Measurements from ENCODE around the gene SLC5A3. TPM values are rescaled to one million over a fixed set of nuclear protein-coding genes. Genes with fewer than 3 reads are reported as not detected.

SLC5A3 gene
- total RNA-seq = 22.7 and 23.3 TPM in 2 replicates
- long read RNA-seq, full-length matches to known transcripts = 21 of 21 reads
- long read RNA-seq, partial matches to known transcripts = 0 of 21 reads
- long read RNA-seq, other reads (novel, unspliced or antisense) = 0 of 21 reads

- H3K27me3 Mint-ChIP-seq = peaks cover 12% of the 10 kb centered on the region
- peaks cover 6% of the 10 kb centered on the region for H3K36me3 Mint-ChIP-seq (ENCODE audit: insufficient read depth)
- DNase-seq (ENCODE audit: low spot score, unreplicated experiment) = peak; percentile 84
- H3K27ac Mint-ChIP-seq = peak within 1 kb of the TSS; percentile 98
- H3K9me3 Mint-ChIP-seq (ENCODE audit: low read depth) = no peaks in the 10 kb centered on the region
- peaks cover 25% of the 10 kb centered on the region for H3K4me1 Mint-ChIP-seq (ENCODE audit: low read depth)
- TF ChIP-seq, protein P1, sequence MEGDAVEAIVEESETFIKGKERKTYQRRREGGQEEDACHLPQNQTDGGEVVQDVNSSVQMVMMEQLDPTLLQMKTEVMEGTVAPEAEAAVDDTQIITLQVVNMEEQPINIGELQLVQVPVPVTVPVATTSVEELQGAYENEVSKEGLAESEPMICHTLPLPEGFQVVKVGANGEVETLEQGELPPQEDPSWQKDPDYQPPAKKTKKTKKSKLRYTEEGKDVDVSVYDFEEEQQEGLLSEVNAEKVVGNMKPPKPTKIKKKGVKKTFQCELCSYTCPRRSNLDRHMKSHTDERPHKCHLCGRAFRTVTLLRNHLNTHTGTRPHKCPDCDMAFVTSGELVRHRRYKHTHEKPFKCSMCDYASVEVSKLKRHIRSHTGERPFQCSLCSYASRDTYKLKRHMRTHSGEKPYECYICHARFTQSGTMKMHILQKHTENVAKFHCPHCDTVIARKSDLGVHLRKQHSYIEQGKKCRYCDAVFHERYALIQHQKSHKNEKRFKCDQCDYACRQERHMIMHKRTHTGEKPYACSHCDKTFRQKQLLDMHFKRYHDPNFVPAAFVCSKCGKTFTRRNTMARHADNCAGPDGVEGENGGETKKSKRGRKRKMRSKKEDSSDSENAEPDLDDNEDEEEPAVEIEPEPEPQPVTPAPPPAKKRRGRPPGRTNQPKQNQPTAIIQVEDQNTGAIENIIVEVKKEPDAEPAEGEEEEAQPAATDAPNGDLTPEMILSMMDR (IDR thresholded peaks at IDR 0.05; ENCODE audit: unreplicated experiment) = peak; percentile 24
- peak within 1 kb of the TSS; percentile 89 for H3K4me3 Mint-ChIP-seq (ENCODE audit: low read depth)
These were observed at the start of gene SLC5A3, which contains the start of gene MRPS6 for GRCh38 chr21:34073032-34073748. TSS of gene SLC5A3 (plus strand) at chr21:34073578. CDS start at chr21:34095199, 21,621 bp downstream. TSS of gene MRPS6 (plus strand) at chr21:34073578. CDS start at chr21:34073701, 123 bp downstream.

DNA sequence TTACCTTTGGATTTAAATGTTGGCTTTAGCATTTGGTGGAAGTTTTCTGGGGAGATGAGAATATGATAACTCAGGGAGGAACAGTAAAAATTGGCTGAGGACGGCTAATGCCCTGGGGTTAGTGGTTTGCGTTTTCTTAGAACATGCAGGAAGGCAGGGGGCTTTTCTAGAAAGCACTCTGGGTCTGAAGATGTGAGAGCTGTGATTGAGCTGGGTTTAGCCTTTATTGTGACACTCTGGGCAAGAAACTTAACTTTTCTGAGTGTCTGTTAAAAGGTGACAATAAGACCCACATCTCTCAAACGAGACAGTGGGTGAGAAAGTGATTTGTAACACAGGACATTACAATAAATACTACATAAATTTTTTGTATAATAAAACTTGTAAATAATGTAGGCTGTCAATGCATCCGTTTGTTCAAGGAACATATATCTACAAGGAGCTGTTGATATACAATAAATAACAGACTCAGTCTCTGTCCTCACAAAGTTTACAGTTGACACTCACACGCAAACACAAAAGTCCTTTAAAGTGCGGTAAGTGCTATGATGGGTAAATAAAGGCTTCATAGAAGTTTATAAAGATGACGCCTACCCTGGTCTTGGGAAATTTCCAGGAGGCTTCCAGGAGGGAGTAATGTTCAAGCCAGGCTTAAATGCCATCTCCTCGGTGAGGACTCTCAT, 49.5 kb upstream of the SLC5A3 start:
- Mint-ChIP-seq H3K36me3 (ENCODE audit: insufficient read depth) (no peaks in the 10 kb centered on the region), H3K4me1 (ENCODE audit: low read depth) (peaks cover 12% of the 10 kb centered on the region), H3K27ac (no peak overlapping the region), H3K9me3 (ENCODE audit: low read depth) (peaks cover 3% of the 10 kb centered on the region), H3K27me3 (no peaks in the 10 kb centered on the region), H3K4me3 (ENCODE audit: low read depth) (no peak overlapping the region)
- no peak for DNase-seq (ENCODE audit: low spot score, unreplicated experiment)
- TF ChIP-seq, protein P1 (IDR thresholded peaks at IDR 0.05; ENCODE audit: unreplicated experiment) = no peak

- Mint-ChIP-seq H3K4me3 (ENCODE audit: low read depth) (no peak overlapping the region), H3K27ac (no peak overlapping the region), H3K36me3 (ENCODE audit: insufficient read depth) (no peaks in the 10 kb centered on the region), H3K4me1 (ENCODE audit: low read depth) (peaks cover 12% of the 10 kb centered on the region), H3K27me3 (no peaks in the 10 kb centered on the region), H3K9me3 (ENCODE audit: low read depth) (peaks cover 3% of the 10 kb centered on the region)
- DNase-seq (ENCODE audit: low spot score, unreplicated experiment) = no peak
- TF ChIP-seq, protein P1 (IDR thresholded peaks at IDR 0.05; ENCODE audit: unreplicated experiment) = no peak
These were observed 49.0 kb upstream of the SLC5A3 start for GRCh38 chr21:34024374-34024693.

DNA sequence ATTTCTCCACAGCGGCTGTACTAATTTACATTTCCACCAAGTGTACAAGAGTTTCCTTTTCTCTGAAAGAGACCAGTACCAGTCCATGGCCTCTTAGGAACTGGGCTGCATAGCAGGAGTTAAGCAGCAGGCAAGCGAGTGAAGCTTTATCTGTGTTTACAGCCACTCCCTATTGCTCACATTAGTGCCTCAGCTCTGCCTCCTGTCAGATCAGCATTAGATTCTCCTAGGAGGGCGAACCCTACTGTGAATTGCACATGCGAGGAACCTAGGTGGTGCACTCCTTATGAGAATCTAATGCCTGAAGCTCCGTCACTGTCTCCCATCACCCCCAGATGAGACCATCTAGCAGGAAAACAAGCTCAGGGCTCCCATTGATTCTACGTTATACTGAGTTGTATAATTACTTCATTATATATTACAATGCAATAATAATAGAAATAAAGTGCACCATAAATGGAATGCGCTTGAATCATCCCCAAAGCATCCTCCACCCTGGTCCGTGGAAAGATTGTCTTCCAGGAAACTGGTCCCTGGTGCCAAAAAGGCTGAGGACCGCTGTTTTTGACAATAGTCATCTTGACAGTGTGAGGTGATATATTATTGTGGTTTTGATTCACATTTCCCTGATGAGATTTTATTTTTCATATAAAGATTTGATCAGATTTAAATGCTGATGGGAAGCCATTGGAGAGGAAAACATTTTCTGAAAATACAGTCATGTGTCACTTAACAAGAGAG, 45.5 kb upstream of the SLC5A3 start:
- TF ChIP-seq, protein P1 (IDR thresholded peaks at IDR 0.05; ENCODE audit: unreplicated experiment) = no peak
- no peak for DNase-seq (ENCODE audit: low spot score, unreplicated experiment)
- no peaks in the 10 kb centered on the region for H3K36me3 Mint-ChIP-seq (ENCODE audit: insufficient read depth)
- H3K27me3 Mint-ChIP-seq = no peaks in the 10 kb centered on the region
- peaks cover 10% of the 10 kb centered on the region for H3K4me1 Mint-ChIP-seq (ENCODE audit: low read depth)
- H3K9me3 Mint-ChIP-seq (ENCODE audit: low read depth) = peaks cover 5% of the 10 kb centered on the region
- H3K27ac Mint-ChIP-seq = no peak overlapping the region
- no peak overlapping the region for H3K4me3 Mint-ChIP-seq (ENCODE audit: low read depth)
